ENCODE data around the gene TMUB1. TPM values are rescaled to one million over a fixed set of nuclear protein-coding genes. Genes with fewer than 3 reads are reported as not detected.

Gene TMUB1
- total RNA-seq, 1 experiment from 2014 or later = 44.2 TPM

GRCh38 chr7:151063212-151063561 is 20.1 kb downstream of the TMUB1 start:
- H3K36me3 ChIP-seq = peaks cover 27% of the 10 kb centered on the region

GRCh38 chr7:151062399-151063211 is 20.7 kb downstream of the TMUB1 start:
- Histone ChIP-seq H3K27ac (no peak overlapping the region), H3K4me1 (peaks cover 16% of the 10 kb centered on the region), H3K9me3 (replicated peaks) (no peaks in the 10 kb centered on the region), H3K27me3 (no peaks in the 10 kb centered on the region), H3K36me3 (peaks cover 27% of the 10 kb centered on the region), H3K4me3 (no peak overlapping the region)
- DNase-seq = no peak

More at GRCh38 chr7:151063212-151063561, 20.1 kb downstream of the TMUB1 start:
- Histone ChIP-seq H3K27me3 (no peaks in the 10 kb centered on the region), H3K4me1 (peaks cover 20% of the 10 kb centered on the region), H3K27ac (no peak overlapping the region), H3K9me3 (replicated peaks) (no peaks in the 10 kb centered on the region), H3K4me3 (no peak overlapping the region)
- DNase-seq = no peak

GRCh38 chr7:151062111-151062398 is 21.2 kb downstream of the TMUB1 start:
- Histone ChIP-seq H3K27me3 (no peaks in the 10 kb centered on the region), H3K27ac (no peak overlapping the region), H3K36me3 (peaks cover 23% of the 10 kb centered on the region), H3K4me1 (peaks cover 11% of the 10 kb centered on the region; the same call in 1 of the 2 replicates), H3K9me3 (replicated peaks) (no peaks in the 10 kb centered on the region), H3K4me3 (no peak overlapping the region)
- DNase-seq = no peak

GRCh38 chr7:151061213-151062110 is 21.8 kb downstream of the TMUB1 start:
- DNase-seq = no peak
- no peak overlapping the region for H3K4me3 ChIP-seq
- no peak overlapping the region for H3K27ac ChIP-seq
- no peaks in the 10 kb centered on the region for H3K9me3 ChIP-seq (replicated peaks)
- H3K27me3 ChIP-seq = no peaks in the 10 kb centered on the region
- H3K4me1 ChIP-seq = peaks cover 5% of the 10 kb centered on the region; the same call in 1 of the 2 replicates
- H3K36me3 ChIP-seq = peaks cover 17% of the 10 kb centered on the region

GRCh38 chr7:151060416-151061212 is 22.7 kb downstream of the TMUB1 start:
- H3K4me1 ChIP-seq = peaks cover 5% of the 10 kb centered on the region; the same call in 1 of the 2 replicates

GRCh38 chr7:151060113-151060415 is 23.2 kb downstream of the TMUB1 start:
- Histone ChIP-seq H3K4me3 (peak overlapping the region; percentile 68), H3K36me3 (peaks cover 9% of the 10 kb centered on the region), H3K27ac (peak overlapping the region; percentile 96), H3K9me3 (replicated peaks) (no peaks in the 10 kb centered on the region), H3K27me3 (no peaks in the 10 kb centered on the region), H3K4me1 (peaks cover 5% of the 10 kb centered on the region; the same call in 1 of the 2 replicates)
- no peak for DNase-seq

More at GRCh38 chr7:151060416-151061212, 22.7 kb downstream of the TMUB1 start:
- Histone ChIP-seq H3K9me3 (replicated peaks) (no peaks in the 10 kb centered on the region), H3K27ac (peak overlapping the region; percentile 96; the same call in 1 of the 2 replicates), H3K36me3 (peaks cover 14% of the 10 kb centered on the region), H3K27me3 (no peaks in the 10 kb centered on the region), H3K4me3 (peak overlapping the region; percentile 68)
- DNase-seq = peak in 1 of 2 experiments; percentile 34

- H3K27ac ChIP-seq = peak within 1 kb of the TSS; percentile 96
- H3K36me3 ChIP-seq = peaks cover 4% of the 10 kb centered on the region
- H3K27me3 ChIP-seq = no peaks in the 10 kb centered on the region
- DNase-seq = peak; percentile 83 to 86
- H3K4me3 ChIP-seq = peak within 1 kb of the TSS; percentile 68
- H3K9me3 ChIP-seq (replicated peaks) = no peaks in the 10 kb centered on the region
- peaks cover 5% of the 10 kb centered on the region; the same call in 1 of the 2 replicates for H3K4me1 ChIP-seq
Measured at GRCh38 chr7:151059367-151060112, 23.8 kb downstream of the TMUB1 start, which contains the start of gene SLC4A2. Gene SLC4A2 (plus strand): TSS chr7:151059589. CDS start chr7:151061988, 2,399 bp downstream.

GRCh38 chr7:151058781-151059366 is 24.4 kb downstream of the TMUB1 start:
- DNase-seq = peak in 1 of 2 experiments; percentile 57
- Histone ChIP-seq H3K36me3 (peaks cover 2% of the 10 kb centered on the region; the same call in 1 of the 2 replicates), H3K9me3 (replicated peaks) (no peaks in the 10 kb centered on the region), H3K27ac (peak overlapping the region; percentile 96), H3K4me1 (peaks cover 5% of the 10 kb centered on the region; the same call in 1 of the 2 replicates), H3K27me3 (no peaks in the 10 kb centered on the region), H3K4me3 (peak overlapping the region; percentile 68)

GRCh38 chr7:151057989-151058780 is 25.1 kb downstream of the TMUB1 start:
- peak; percentile 99 to 100 for DNase-seq
- H3K36me3 ChIP-seq = no peaks in the 10 kb centered on the region
- no peaks in the 10 kb centered on the region for H3K9me3 ChIP-seq (replicated peaks)
- peak overlapping the region; percentile 96 for H3K27ac ChIP-seq
- peaks cover 5% of the 10 kb centered on the region; the same call in 1 of the 2 replicates for H3K4me1 ChIP-seq
- H3K4me3 ChIP-seq = peak overlapping the region; percentile 68
- no peaks in the 10 kb centered on the region for H3K27me3 ChIP-seq

GRCh38 chr7:151057506-151057988 is 25.7 kb downstream of the TMUB1 start, which contains the start of gene CDK5:
Gene CDK5 (minus strand): TSS chr7:151057897. CDS start chr7:151057848, 49 bp downstream.
- Histone ChIP-seq H3K4me3 (peak within 1 kb of the TSS; percentile 68), H3K9me3 (replicated peaks) (no peaks in the 10 kb centered on the region), H3K36me3 (no peaks in the 10 kb centered on the region), H3K27ac (peak within 1 kb of the TSS; percentile 96), H3K4me1 (peaks cover 5% of the 10 kb centered on the region; the same call in 1 of the 2 replicates), H3K27me3 (no peaks in the 10 kb centered on the region)
- peak in 1 of 2 experiments; percentile 71 for DNase-seq

- Histone ChIP-seq H3K27ac (no peak overlapping the region; the same call in 1 of the 2 replicates), H3K36me3 (no peaks in the 10 kb centered on the region), H3K4me3 (peak overlapping the region; percentile 68), H3K27me3 (no peaks in the 10 kb centered on the region), H3K4me1 (peaks cover 5% of the 10 kb centered on the region; the same call in 1 of the 2 replicates), H3K9me3 (replicated peaks) (no peaks in the 10 kb centered on the region)
- DNase-seq = no peak
Measured at GRCh38 chr7:151056666-151057505, 26.4 kb downstream of the TMUB1 start.

GRCh38 chr7:151056283-151056665 is 27.0 kb downstream of the TMUB1 start:
- no peaks in the 10 kb centered on the region for H3K36me3 ChIP-seq
- no peaks in the 10 kb centered on the region for H3K9me3 ChIP-seq (replicated peaks)

More at GRCh38 chr7:151056283-151056665, 27.0 kb downstream of the TMUB1 start:
- H3K27ac ChIP-seq = no peak overlapping the region
- H3K27me3 ChIP-seq = no peaks in the 10 kb centered on the region
- no peak overlapping the region for H3K4me3 ChIP-seq
- peaks cover 5% of the 10 kb centered on the region; the same call in 1 of the 2 replicates for H3K4me1 ChIP-seq
- no peak for DNase-seq
